Posterior cingulate gyrus (tissue), 11 donors: ENCODE measurements around the gene CCDC33.

Experiments
- DNase-seq, 10 donors: peaks; one replicate each; pipeline versions ENCODE4 v3.0.0 to v3.0.0-alpha.2; 2020 to 2021; ENCODE audit warnings: mixed read lengths in 3 of 10
- intact Hi-C: fragments of 100-400 bp; cut with DNase I; formaldehyde crosslinking; loops from one replicate; pipeline ENCODE4 v1.15.1; 2023

Gene CCDC33

GRCh38 chr15:74303741-74304309 lies 67.7 kb downstream of the CCDC33 start:
- intact Hi-C loops: no loop called here
- no peak for DNase-seq

- intact Hi-C loops: no loop called here
- no peak for DNase-seq
Measured at GRCh38 chr15:74304431-74304830, 68.3 kb downstream of the CCDC33 start.

- intact Hi-C loops: no loop called here
- DNase-seq: no peak
Measured at GRCh38 chr15:74305687-74306086, 69.6 kb downstream of the CCDC33 start.

- DNase-seq: no peak
- intact Hi-C loops: loop anchor here (1.0 kb wide), 1 partner anchor 179 kb away; no protein-coding TSS in a partner anchor
Measured at GRCh38 chr15:74306781-74307217, 70.7 kb downstream of the CCDC33 start.

GRCh38 chr15:74307827-74308811 lies 72.0 kb downstream of the CCDC33 start:
- intact Hi-C loops: loop anchor here (1.0 kb wide), 1 partner anchor 181 kb away; no protein-coding TSS in a partner anchor
- peak in 9 of 10 donors; percentile 21 to 93 (median 59) for DNase-seq

- intact Hi-C loops: no loop called here
- no peak for DNase-seq
Measured at GRCh38 chr15:74311734-74312444, 75.8 kb downstream of the CCDC33 start.

- DNase-seq: peak in 2 of 10 donors; percentile 26 to 86
- intact Hi-C loops: no loop called here
Measured at GRCh38 chr15:74312445-74313007, 76.4 kb downstream of the CCDC33 start.

GRCh38 chr15:74313889-74314288 lies 77.8 kb downstream of the CCDC33 start:
- DNase-seq: no peak
- intact Hi-C loops: no loop called here

GRCh38 chr15:74314795-74315438 lies 78.8 kb downstream of the CCDC33 start:
- intact Hi-C loops: no loop called here
- no peak for DNase-seq

GRCh38 chr15:74315626-74316025 lies 79.5 kb downstream of the CCDC33 start:
- DNase-seq: no peak
- intact Hi-C loops: no loop called here

GRCh38 chr15:74316141-74316540 lies 80.0 kb downstream of the CCDC33 start:
- intact Hi-C loops: no loop called here
- no peak for DNase-seq

- no peak for DNase-seq
- intact Hi-C loops: no loop called here
Measured at GRCh38 chr15:74317820-74318375, 81.8 kb downstream of the CCDC33 start.

GRCh38 chr15:74318376-74319137 lies 82.4 kb downstream of the CCDC33 start:
- intact Hi-C loops: no loop called here
- DNase-seq: no peak

GRCh38 chr15:74319138-74319460 lies 83.0 kb downstream of the CCDC33 start:
- intact Hi-C loops: no loop called here
- no peak for DNase-seq

- no peak for DNase-seq
- intact Hi-C loops: loop anchor here (1.0 to 10.0 kb wide), 2 partner anchors 192 to 265 kb away; no protein-coding TSS in a partner anchor
Measured at GRCh38 chr15:74319596-74320351, 83.6 kb downstream of the CCDC33 start.

- DNase-seq: peak in 7 of 10 donors; percentile 30 to 91 (median 65)
- intact Hi-C loops: loop anchor here (1.0 to 10.0 kb wide), 2 partner anchors 193 to 266 kb away; no protein-coding TSS in a partner anchor
Measured at GRCh38 chr15:74320352-74321247, 84.5 kb downstream of the CCDC33 start.

GRCh38 chr15:74322558-74323180 lies 86.5 kb downstream of the CCDC33 start:
- intact Hi-C loops: loop anchor here (1.0 to 10.0 kb wide), 2 partner anchors 268 to 349 kb away; no protein-coding TSS in a partner anchor
- DNase-seq: peak; percentile 58 to 96 (median 71)
